K562 (cell line): ENCODE results near the gene ISG20L2. TPM values are rescaled to one million over a fixed set of nuclear protein-coding genes. Genes with fewer than 3 reads are reported as not detected.

Experiments
- ATF3 ChIP-seq, 2 experiments: fragments of 450-650 bp in 1 of 2; sonication (generic) in 1 of 2; formaldehyde crosslinking in 1 of 2; IDR thresholded peaks in 1 of 2; conservative IDR thresholded peaks in 1 of 2; 2 replicates each; pipeline versions ENCODE4 v1.6.1 to v1.8.1; 2016 to 2023; ENCODE audit warnings: mild to moderate bottlenecking in 2 of 2, moderate library complexity in 2 of 2, inconsistent platforms in 1 of 2, missing genetic modification reagents in 1 of 2
- CREB5 ChIP-seq: fragments of 250-450 bp; sonication (Bioruptor Pico); IDR thresholded peaks from 2 replicates; pipeline ENCODE4 v1.5.0; 2020; ENCODE audit warnings: mild to moderate bottlenecking
- CSDE1 ChIP-seq, 2 experiments: fragments of 450-650 bp; IDR thresholded peaks; 2 replicates each; pipeline ENCODE4 v1.6.1; 2016; ENCODE audit warnings: mild to moderate bottlenecking in 1 of 2
- ERF ChIP-seq: fragments of 450-650 bp; formaldehyde crosslinking; IDR thresholded peaks from 2 replicates; pipeline ENCODE4 v1.4.0; 2020; ENCODE audit warnings: mild to moderate bottlenecking, mixed read lengths
- HDGF ChIP-seq: fragments of 450-650 bp; IDR thresholded peaks from 2 replicates; pipeline ENCODE4 v1.6.1; 2016
- ILK ChIP-seq: fragments of 450-650 bp; IDR thresholded peaks from 2 replicates; pipeline ENCODE4 v1.6.1; 2016; ENCODE audit warnings: missing genetic modification characterization, low read depth, mild to moderate bottlenecking, missing compliant biosample characterization, moderate library complexity, borderline replicate concordance
- JUN ChIP-seq, 2 experiments: sonication (generic) in 1 of 2; formaldehyde crosslinking in 1 of 2; IDR thresholded peaks; 2 replicates each; pipeline versions ENCODE4 v1.6.1 to v1.8.0; 2012 to 2022; ENCODE audit warnings: borderline replicate concordance in 2 of 2, mild to moderate bottlenecking in 2 of 2, improper control_type of control experiment in 1 of 2, low read depth in 1 of 2, low read length in 1 of 2, missing genetic modification reagents in 1 of 2
- L3MBTL2 ChIP-seq: fragments of 450-650 bp; IDR thresholded peaks from 2 replicates; pipeline ENCODE4 v1.6.1; 2016; ENCODE audit warnings: mild to moderate bottlenecking, moderate library complexity
- MLLT1 ChIP-seq, 2 experiments: fragments of 450-650 bp; IDR thresholded peaks; 2 replicates each; pipeline ENCODE4 v1.6.1; 2016
- SUPT5H ChIP-seq: fragments of 450-650 bp; IDR thresholded peaks from 2 replicates; pipeline ENCODE4 v1.6.1; 2016
- ZNF121 ChIP-seq: sonication (generic); formaldehyde crosslinking; conservative IDR thresholded peaks from 2 replicates; pipeline ENCODE4 v1.8.0; 2022; ENCODE audit warnings: missing genetic modification reagents
- ZNF174 ChIP-seq: fragments of 250-450 bp; sonication (Bioruptor Pico); IDR thresholded peaks from 2 replicates; pipeline ENCODE4 v1.4.0; 2020; ENCODE audit warnings: mild to moderate bottlenecking
- ZNF212 ChIP-seq: fragments of 450-650 bp; formaldehyde crosslinking; IDR thresholded peaks from 2 replicates; pipeline ENCODE4 v1.4.0; 2020; ENCODE audit warnings: mild to moderate bottlenecking
- ZNF609 ChIP-seq: sonication (generic); formaldehyde crosslinking; IDR thresholded peaks from 2 replicates; pipeline ENCODE4 v1.8.1; 2023; ENCODE audit warnings: missing genetic modification reagents, mild to moderate bottlenecking, borderline replicate concordance
- ZNF639 ChIP-seq, 2 experiments: fragments of 200-800 bp in 1 of 2; sonication (Bioruptor generic) in 1 of 2; sonication (generic) in 1 of 2; formaldehyde crosslinking in 1 of 2; IDR thresholded peaks in 1 of 2; conservative IDR thresholded peaks in 1 of 2; 2 replicates each; pipeline versions ENCODE4 v1.5.0 to v1.6.1; 2016 to 2020; ENCODE audit warnings: missing compliant biosample characterization in 1 of 2, missing genetic modification characterization in 1 of 2, missing genetic modification reagents in 1 of 2
- polyA plus RNA-seq, 8 experiments: library from polyadenylated mRNA; depleted of rRNA in 4 of 8; stranded (reverse) in 5 of 8; unstranded in 3 of 8; fragments of >200 nt; fragmentation: Nextera tagmentation in 2 of 8; fragmentation: Illumina TruSeq in 1 of 8; extraction: Ambion mirVana in 2 of 8; extraction: Trizol in 1 of 8; gene quantifications; 2 replicates each; pipeline versions ENCODE4 v1.2.1 to v1.2.3, GENCODE V29; 2011 to 2014; ENCODE audit warnings: inconsistent platforms in 1 of 8, missing spikeins in 1 of 8
- total RNA-seq, 7 experiments: library from RNA; depleted of rRNA in 6 of 7; stranded (reverse); fragments of >200 nt in 6 of 7; fragmentation: Illumina TruSeq in 2 of 7; extraction: Trizol in 2 of 7; gene quantifications; 2 replicates each; pipeline versions ENCODE4 v1.2.1 to v1.2.3, GENCODE V29; 2011 to 2021; ENCODE audit warnings: low replicate concordance in 1 of 7

Gene ISG20L2
- total and polyA plus RNA-seq, 9 of the 15 experiments (the other 6 are each of a cell fraction or from before 2014, with no cell fraction given), result 21.3 to 130 (median 50.3) TPM

- TF ChIP-seq MLLT1 (IDR thresholded peaks at IDR 0.05), result peak; percentile 66 to 73; a peak in 2 of 4 replicates
- no peak for TF ChIP-seq CREB5 (CRISPR knock-in tag)
- peak; percentile 85 for TF ChIP-seq L3MBTL2
- TF ChIP-seq ZNF212, result no peak
- TF ChIP-seq JUN (IDR thresholded peaks at IDR 0.05; ENCODE audit: borderline replicate concordance, low read depth, low read length), result 0 out of 2 replicates have a peak, but pooled peaks have one; percentile 16
- peak; percentile 72; the same call in 1 of the 2 replicates for TF ChIP-seq JUN (CRISPR knock-in tag; IDR thresholded peaks at IDR 0.05; ENCODE audit: borderline replicate concordance)
- TF ChIP-seq ZNF121 (CRISPR knock-in tag), result no peak
- TF ChIP-seq ATF3 (IDR thresholded peaks at IDR 0.05), result peak; percentile 49; the same call in 1 of the 2 replicates
- peak; percentile 54; the same call in 1 of the 2 replicates for TF ChIP-seq ATF3 (CRISPR knock-in tag; conservative IDR thresholded peaks at IDR 0.05)
- TF ChIP-seq CSDE1 (IDR thresholded peaks at IDR 0.05), result no peak
- TF ChIP-seq SUPT5H, result peak; percentile 66
- no peak for TF ChIP-seq ZNF174
- TF ChIP-seq HDGF, result no peak
- peak in 1 of 2 experiments; percentile 94; a peak in 3 of 4 replicates for TF ChIP-seq ZNF639 (CRISPR knock-in tag; conservative IDR thresholded peaks at IDR 0.05 in 1 of 2, IDR thresholded peaks at IDR 0.05 in 1 of 2)
- no peak for TF ChIP-seq ZNF609
- no peak for TF ChIP-seq ERF (CRISPR knock-in tag)
- no peak for TF ChIP-seq ILK (tag)
Measured at GRCh38 chr1:156767101-156767878, 38.7 kb upstream of the ISG20L2 start, which contains the start of gene PRCC (continued).
